DOHH2 (cell line): ENCODE data around the gene ANGEL1.

Source experiments
- H3F3A ChIP-seq: fragments of 200-600 bp; sonication (generic), shearing (Covaris generic); 2 replicates; pipeline ENCODE4 v1.6.0; 2016; ENCODE audit warnings: antibody characterized with exemption, mild to moderate bottlenecking; ENCODE audit not compliant: control insufficient read depth, insufficient read depth
- H3K27ac ChIP-seq: fragments of 200-600 bp; sonication (generic); 2 replicates; pipeline ENCODE4 v1.5.1; 2014; ENCODE audit warnings: low read depth, mild to moderate bottlenecking, low read length, moderate library complexity
- H3K27me3 ChIP-seq: fragments of 200-600 bp; sonication (generic); 2 replicates; pipeline ENCODE4 v1.6.1; 2014; ENCODE audit warnings: mild to moderate bottlenecking, low read length, mixed read lengths; ENCODE audit not compliant: control insufficient read depth
- H3K36me3 ChIP-seq: fragments of 200-600 bp; sonication (generic); 2 replicates; pipeline ENCODE4 v1.6.1; 2014; ENCODE audit warnings: mild to moderate bottlenecking, low read length, moderate library complexity, mixed read lengths; ENCODE audit not compliant: control insufficient read depth
- H3K4me1 ChIP-seq: fragments of 200-600 bp; sonication (generic); 2 replicates; pipeline ENCODE4 v1.6.1; 2014; ENCODE audit warnings: mild to moderate bottlenecking, low read length, mixed read lengths; ENCODE audit not compliant: control insufficient read depth
- H3K4me2 ChIP-seq: fragments of 200-600 bp; sonication (generic); 2 replicates; pipeline ENCODE4 v1.6.0; 2014; ENCODE audit warnings: mild to moderate bottlenecking, low read length, moderate library complexity
- H3K4me3 ChIP-seq: fragments of 200-600 bp; sonication (generic); 2 replicates; pipeline ENCODE4 v1.5.1; 2014; ENCODE audit warnings: mild to moderate bottlenecking, low read length, mixed read lengths
- H3K79me2 ChIP-seq: fragments of 200-600 bp; sonication (generic); 2 replicates; pipeline ENCODE4 v1.6.1; 2014; ENCODE audit warnings: mild to moderate bottlenecking, low read length, mixed read lengths; ENCODE audit not compliant: control insufficient read depth
- H3K9me2 ChIP-seq: fragments of 200-600 bp; sonication (generic); replicated peaks from 2 replicates; pipeline ENCODE4 v1.6.1; 2014; ENCODE audit warnings: mild to moderate bottlenecking, low read length, mixed read lengths; ENCODE audit not compliant: control insufficient read depth
- H3K9me3 ChIP-seq: fragments of 200-600 bp; sonication (generic); 2 replicates; pipeline ENCODE4 v1.6.1; 2014; ENCODE audit warnings: antibody characterized with exemption, low read length, mixed read lengths; ENCODE audit not compliant: control insufficient read depth, insufficient read depth
- H4K20me1 ChIP-seq: fragments of 200-600 bp; sonication (generic); 2 replicates; pipeline ENCODE4 v1.6.0; 2014; ENCODE audit warnings: low read depth, mild to moderate bottlenecking, antibody characterized with exemption, low read length, moderate library complexity; ENCODE audit not compliant: control insufficient read depth, insufficient read depth
- EZH2phosphoT487 ChIP-seq: fragments of 200-600 bp; sonication (generic); IDR thresholded peaks from 2 replicates; pipeline ENCODE4 v1.6.1; 2017; ENCODE audit warnings: borderline replicate concordance, mild to moderate bottlenecking, antibody characterized with exemption, low read length, moderate library complexity, mixed read lengths
- TF ChIP-seq, protein P1 (sequence below): fragments of 200-600 bp; sonication (generic); IDR thresholded peaks from one replicate; pipeline ENCODE4 v1.5.1; 2014; ENCODE audit warnings: antibody characterized with exemption, mild to moderate bottlenecking, low read depth, low read length; ENCODE audit not compliant: poor library complexity, severe bottlenecking

Gene ANGEL1

DNA sequence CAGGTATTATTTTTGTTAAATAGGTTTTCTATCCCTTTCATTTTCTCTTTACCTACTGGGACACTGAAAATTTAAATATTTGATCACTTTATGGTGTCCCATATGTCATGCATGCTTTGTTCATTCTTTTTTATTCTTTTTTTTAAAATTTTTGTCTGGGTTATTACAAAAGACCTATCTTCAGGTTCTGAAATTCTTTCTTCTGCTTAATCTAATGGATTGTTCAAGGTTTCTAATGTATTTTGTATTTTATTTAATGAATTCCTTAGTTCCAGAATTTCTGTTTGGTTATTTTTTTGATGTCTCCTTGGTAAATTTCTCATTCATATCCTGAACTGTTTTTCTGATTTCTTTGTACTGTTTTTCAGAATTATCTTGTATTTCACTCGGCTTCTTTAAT, 71.6 kb downstream of the ANGEL1 start:
- Histone ChIP-seq H3F3A (no peaks in the 10 kb centered on the region), H3K9me2 (no peaks in the 10 kb centered on the region), H3K4me3 (no peak overlapping the region), H3K9me3 (no peaks in the 10 kb centered on the region; the same call in 1 of the 2 replicates), H3K4me2 (no peak overlapping the region), H3K4me1 (no peaks in the 10 kb centered on the region), H3K79me2 (no peaks in the 10 kb centered on the region), H3K27ac (no peak overlapping the region), H4K20me1 (no peaks in the 10 kb centered on the region), H3K27me3 (no peaks in the 10 kb centered on the region), H3K36me3 (no peaks in the 10 kb centered on the region)
- TF ChIP-seq, protein P1, sequence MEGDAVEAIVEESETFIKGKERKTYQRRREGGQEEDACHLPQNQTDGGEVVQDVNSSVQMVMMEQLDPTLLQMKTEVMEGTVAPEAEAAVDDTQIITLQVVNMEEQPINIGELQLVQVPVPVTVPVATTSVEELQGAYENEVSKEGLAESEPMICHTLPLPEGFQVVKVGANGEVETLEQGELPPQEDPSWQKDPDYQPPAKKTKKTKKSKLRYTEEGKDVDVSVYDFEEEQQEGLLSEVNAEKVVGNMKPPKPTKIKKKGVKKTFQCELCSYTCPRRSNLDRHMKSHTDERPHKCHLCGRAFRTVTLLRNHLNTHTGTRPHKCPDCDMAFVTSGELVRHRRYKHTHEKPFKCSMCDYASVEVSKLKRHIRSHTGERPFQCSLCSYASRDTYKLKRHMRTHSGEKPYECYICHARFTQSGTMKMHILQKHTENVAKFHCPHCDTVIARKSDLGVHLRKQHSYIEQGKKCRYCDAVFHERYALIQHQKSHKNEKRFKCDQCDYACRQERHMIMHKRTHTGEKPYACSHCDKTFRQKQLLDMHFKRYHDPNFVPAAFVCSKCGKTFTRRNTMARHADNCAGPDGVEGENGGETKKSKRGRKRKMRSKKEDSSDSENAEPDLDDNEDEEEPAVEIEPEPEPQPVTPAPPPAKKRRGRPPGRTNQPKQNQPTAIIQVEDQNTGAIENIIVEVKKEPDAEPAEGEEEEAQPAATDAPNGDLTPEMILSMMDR, result no peak
- no peak for TF ChIP-seq EZH2phosphoT487
